HL-60 (cell line): ENCODE measurements around the gene ALDH1B1.

Source experiments
- CTCF ChIP-seq: IDR thresholded peaks from one replicate; pipeline ENCODE4 v1.5.1; 2011; ENCODE audit warnings: low read length, control low read depth, inconsistent platforms; ENCODE audit not compliant: insufficient read depth
- POLR2AphosphoS5 ChIP-seq: IDR thresholded peaks from 2 replicates; pipeline ENCODE4 v1.6.1; 2012; ENCODE audit warnings: low read depth

- TF ChIP-seq CTCF, result no peak
- TF ChIP-seq POLR2AphosphoS5, result no peak
These were observed 21.7 kb downstream of the ALDH1B1 start for GRCh38 chr9:38414040-38414723.
